HL-60 (cell line): ENCODE data around the gene IFNAR2.
"Not testable (repeated sequence)": the region's sequence is repeated elsewhere in the genome, so short reads cannot be mapped to it uniquely, and the experiment has no call there.

ENCODE experiments used
- DNase-seq, 2 experiments: peaks; one replicate each; pipeline ENCODE4 v3.0.0-alpha.2; 2010 to 2020; ENCODE audit warnings: low read depth in 1 of 2, low spot score in 1 of 2
- H3K27ac ChIP-seq: fragments of 250-450 bp; sonication (Bioruptor Pico); replicated peaks from 2 replicates; pipeline ENCODE4 v1.5.1; 2020; ENCODE audit warnings: mild to moderate bottlenecking, moderate library complexity
- H3K27me3 ChIP-seq: fragments of 250-450 bp; sonication (Bioruptor Pico); 2 replicates; pipeline ENCODE4 v1.5.1; 2021; ENCODE audit warnings: mild to moderate bottlenecking, moderate library complexity; ENCODE audit not compliant: insufficient read depth, poor library complexity, severe bottlenecking
- H3K4me3 ChIP-seq: replicated peaks from 2 replicates; pipeline ENCODE4 v1.5.1; 2011; ENCODE audit warnings: mild to moderate bottlenecking, control low read depth, low read length; ENCODE audit not compliant: insufficient read depth
- GABPA ChIP-seq: IDR thresholded peaks from 2 replicates; pipeline ENCODE4 v1.6.1; 2012; ENCODE audit warnings: low read depth
- POLR2AphosphoS5 ChIP-seq: IDR thresholded peaks from 2 replicates; pipeline ENCODE4 v1.6.1; 2012; ENCODE audit warnings: low read depth
- REST ChIP-seq: IDR thresholded peaks from 2 replicates; pipeline ENCODE4 v1.6.1; 2012; ENCODE audit warnings: low read depth; ENCODE audit not compliant: insufficient replicate concordance
- SPI1 ChIP-seq: IDR thresholded peaks from 2 replicates; pipeline ENCODE4 v1.6.1; 2012; ENCODE audit warnings: low read depth, mild to moderate bottlenecking, borderline replicate concordance
- TF ChIP-seq, protein P1 (sequence below): IDR thresholded peaks from one replicate; pipeline ENCODE4 v1.5.1; 2011; ENCODE audit warnings: low read length, control low read depth, inconsistent platforms; ENCODE audit not compliant: insufficient read depth

Gene IFNAR2

GRCh38 chr21:33238565-33239255 is 9.0 kb downstream of the IFNAR2 start:
- TF ChIP-seq, protein P1, sequence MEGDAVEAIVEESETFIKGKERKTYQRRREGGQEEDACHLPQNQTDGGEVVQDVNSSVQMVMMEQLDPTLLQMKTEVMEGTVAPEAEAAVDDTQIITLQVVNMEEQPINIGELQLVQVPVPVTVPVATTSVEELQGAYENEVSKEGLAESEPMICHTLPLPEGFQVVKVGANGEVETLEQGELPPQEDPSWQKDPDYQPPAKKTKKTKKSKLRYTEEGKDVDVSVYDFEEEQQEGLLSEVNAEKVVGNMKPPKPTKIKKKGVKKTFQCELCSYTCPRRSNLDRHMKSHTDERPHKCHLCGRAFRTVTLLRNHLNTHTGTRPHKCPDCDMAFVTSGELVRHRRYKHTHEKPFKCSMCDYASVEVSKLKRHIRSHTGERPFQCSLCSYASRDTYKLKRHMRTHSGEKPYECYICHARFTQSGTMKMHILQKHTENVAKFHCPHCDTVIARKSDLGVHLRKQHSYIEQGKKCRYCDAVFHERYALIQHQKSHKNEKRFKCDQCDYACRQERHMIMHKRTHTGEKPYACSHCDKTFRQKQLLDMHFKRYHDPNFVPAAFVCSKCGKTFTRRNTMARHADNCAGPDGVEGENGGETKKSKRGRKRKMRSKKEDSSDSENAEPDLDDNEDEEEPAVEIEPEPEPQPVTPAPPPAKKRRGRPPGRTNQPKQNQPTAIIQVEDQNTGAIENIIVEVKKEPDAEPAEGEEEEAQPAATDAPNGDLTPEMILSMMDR, result no peak
- TF ChIP-seq REST (no peak), SPI1 (no peak), POLR2AphosphoS5 (no peak), GABPA (no peak)
- H3K4me3 ChIP-seq, result no peak overlapping the region
- H3K27me3 ChIP-seq, result no peaks in the 10 kb centered on the region
- no peak for DNase-seq
- peak overlapping the region; percentile 21; the same call in 1 of the 2 replicates for H3K27ac ChIP-seq

DNA sequence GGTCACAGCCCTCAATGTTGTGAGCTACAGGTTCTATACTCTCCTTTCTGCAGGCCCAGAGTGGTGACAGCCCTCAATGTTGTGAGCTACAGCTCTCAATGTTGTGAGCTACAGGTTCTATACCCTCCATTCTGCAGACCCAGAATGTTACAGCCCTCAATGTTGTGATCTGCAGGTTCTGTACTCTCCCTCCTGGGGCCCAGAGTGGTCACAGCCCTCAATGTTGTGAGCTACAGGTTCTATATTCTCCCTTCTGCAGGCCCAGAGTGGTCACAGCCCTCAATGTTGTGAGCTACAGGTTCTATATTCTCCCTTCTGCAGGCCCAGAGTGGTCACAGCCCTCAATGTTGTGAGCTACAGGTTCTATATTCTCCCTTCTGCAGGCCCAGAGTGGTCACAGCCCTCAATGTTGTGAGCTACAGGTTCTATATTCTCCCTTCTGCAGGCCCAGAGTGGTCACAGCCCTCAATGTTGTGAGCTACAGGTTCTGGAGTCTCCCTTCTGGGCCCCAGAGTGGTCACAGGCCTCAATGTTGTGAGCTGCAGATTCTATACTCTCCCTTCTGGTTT is 9.9 kb downstream of the IFNAR2 start:
- not testable (repeated sequence) for H3K27ac ChIP-seq, DNase-seq, H3K27me3 ChIP-seq, H3K4me3 ChIP-seq

DNA sequence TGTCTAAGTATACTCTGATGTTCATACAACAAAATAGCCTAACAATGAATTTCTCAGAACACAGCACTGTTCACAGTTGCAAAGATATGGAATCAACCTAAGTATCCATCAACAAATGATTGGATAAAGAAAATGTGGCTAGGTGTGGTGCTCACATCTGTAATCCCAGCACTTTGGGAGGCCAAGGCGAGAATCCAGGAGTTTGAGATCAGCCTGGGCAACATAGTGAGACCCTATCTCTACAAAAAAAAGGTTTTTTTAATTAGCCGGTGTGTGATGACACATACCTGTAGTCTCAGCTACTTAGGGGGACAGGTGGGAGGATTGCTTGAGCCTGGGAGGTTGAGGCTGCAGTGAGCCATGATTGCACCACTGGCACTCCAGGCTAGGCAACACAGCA is 10.7 kb downstream of the IFNAR2 start:
- H3K27me3 ChIP-seq, result no peaks in the 10 kb centered on the region
- DNase-seq, result no peak
- TF ChIP-seq, protein P1, result no peak
- TF ChIP-seq POLR2AphosphoS5, result no peak
- no peak for TF ChIP-seq REST
- no peak for TF ChIP-seq GABPA
- TF ChIP-seq SPI1, result no peak
- H3K4me3 ChIP-seq, result no peak overlapping the region
- H3K27ac ChIP-seq, result no peak overlapping the region

DNA sequence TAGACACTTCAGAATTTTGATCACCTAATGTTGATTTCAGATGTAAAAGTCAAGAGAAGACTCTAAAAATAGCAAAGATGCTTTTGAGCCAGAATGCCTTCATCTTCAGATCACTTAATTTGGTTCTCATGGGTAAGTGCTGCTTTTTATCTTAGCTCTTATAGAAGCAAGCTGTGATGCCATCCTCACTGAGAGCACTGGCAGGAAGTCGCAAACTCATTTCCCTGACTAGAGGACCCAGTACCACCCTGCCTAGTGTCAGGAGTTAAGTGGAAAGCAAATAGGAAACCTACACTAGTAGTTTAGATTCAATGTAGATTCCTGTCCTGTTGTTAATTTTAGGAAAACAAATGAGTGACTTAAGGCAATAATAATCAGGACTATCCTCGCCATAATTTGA is 12.1 kb downstream of the IFNAR2 start:
- no peak for DNase-seq

More for the DNA sequence above, 12.1 kb downstream of the IFNAR2 start:
- Histone ChIP-seq H3K27me3 (no peaks in the 10 kb centered on the region), H3K4me3 (no peak overlapping the region), H3K27ac (no peak overlapping the region)
- TF ChIP-seq, protein P1, result no peak
- TF ChIP-seq REST, result no peak
